Parathyroid adenoma (tissue), 2 donors: Measurements from ENCODE around the gene ISOC2.
"Not testable (repeated sequence)": the region's sequence is repeated elsewhere in the genome, so short reads cannot be mapped to it uniquely, and the experiment has no call there.

Experiments
- H2AFZ ChIP-seq: fragments of 300-600 bp; sonication (generic); one replicate; pipeline ENCODE4 v1.7.0; 2017; ENCODE audit warnings: antibody characterized with exemption, mild to moderate bottlenecking
- H3K27ac ChIP-seq: fragments of 300-600 bp; sonication (generic); one replicate; pipeline ENCODE4 v1.7.0; 2017
- H3K27me3 ChIP-seq: fragments of 300-600 bp; sonication (generic); one replicate; pipeline ENCODE4 v1.7.0; 2017; ENCODE audit warnings: low read length; ENCODE audit not compliant: control insufficient read depth, insufficient read depth
- H3K36me3 ChIP-seq: fragments of 300-600 bp; sonication (generic); one replicate; pipeline ENCODE4 v1.7.0; 2017; ENCODE audit warnings: low read length; ENCODE audit not compliant: control insufficient read depth, insufficient read depth
- H3K4me1 ChIP-seq: fragments of 300-600 bp; sonication (generic); one replicate; pipeline ENCODE4 v1.7.0; 2017; ENCODE audit warnings: control low read depth
- H3K4me2 ChIP-seq: fragments of 300-600 bp; sonication (generic); one replicate; pipeline ENCODE4 v1.7.0; 2017; ENCODE audit warnings: low read length
- H3K4me3 ChIP-seq: fragments of 300-600 bp; sonication (generic); one replicate; pipeline ENCODE4 v1.7.0; 2017; ENCODE audit warnings: low read depth, low read length
- H3K79me2 ChIP-seq: fragments of 300-600 bp; sonication (generic); one replicate; pipeline ENCODE4 v1.7.0; 2017; ENCODE audit warnings: control low read depth
- H3K9ac ChIP-seq: fragments of 300-600 bp; sonication (generic); one replicate; pipeline ENCODE4 v1.7.0; 2017; ENCODE audit warnings: mild to moderate bottlenecking
- H3K9me3 ChIP-seq: fragments of 300-600 bp; sonication (generic); one replicate; pipeline ENCODE4 v1.7.0; 2017; ENCODE audit warnings: low read length; ENCODE audit not compliant: control insufficient read depth
- TF ChIP-seq, protein P1 (sequence below): fragments of 300-600 bp; sonication (generic); IDR thresholded peaks from one replicate; pipeline ENCODE4 v1.7.0; 2017; ENCODE audit warnings: antibody characterized with exemption, mild to moderate bottlenecking
- donor health status: primary hyperparathyroidism.

Gene ISOC2

DNA sequence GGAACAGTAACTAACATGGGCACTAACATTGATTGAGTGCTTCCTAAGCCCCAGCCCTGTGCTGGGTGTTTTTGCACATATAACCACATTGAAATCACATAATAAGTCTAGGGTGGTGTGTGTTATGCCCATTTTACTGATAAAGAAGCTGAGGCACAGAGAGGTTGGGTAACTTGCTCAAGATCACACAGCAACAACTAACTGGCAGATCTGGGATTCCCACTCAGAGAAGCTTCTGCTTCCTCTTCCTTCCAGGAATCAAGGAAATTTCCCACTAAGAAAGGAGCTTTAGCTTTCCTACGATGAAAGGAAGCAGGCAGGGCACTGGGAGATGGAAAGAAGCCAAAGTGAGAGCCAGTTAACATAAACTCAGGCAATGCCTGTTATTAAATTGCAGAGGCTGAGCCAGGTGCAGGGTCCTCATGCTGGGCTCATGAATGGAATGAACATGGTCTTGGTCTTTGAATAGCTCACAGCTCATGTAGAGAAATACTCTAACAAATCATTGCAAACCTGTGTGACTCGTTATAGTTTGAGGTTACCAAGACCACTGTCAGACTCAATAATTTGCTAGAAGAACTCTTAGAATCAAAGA, 36.9 kb upstream of the ISOC2 start:
- Histone ChIP-seq H3K27me3 (no peaks in the 10 kb centered on the region), H3K4me1 (no peaks in the 10 kb centered on the region), H3K79me2 (no peaks in the 10 kb centered on the region), H3K4me3 (no peak overlapping the region), H3K9me3 (no peaks in the 10 kb centered on the region), H3K4me2 (no peak overlapping the region), H2AFZ (no peak overlapping the region), H3K27ac (no peak overlapping the region), H3K9ac (no peak overlapping the region), H3K36me3 (no peaks in the 10 kb centered on the region)
- TF ChIP-seq, protein P1, sequence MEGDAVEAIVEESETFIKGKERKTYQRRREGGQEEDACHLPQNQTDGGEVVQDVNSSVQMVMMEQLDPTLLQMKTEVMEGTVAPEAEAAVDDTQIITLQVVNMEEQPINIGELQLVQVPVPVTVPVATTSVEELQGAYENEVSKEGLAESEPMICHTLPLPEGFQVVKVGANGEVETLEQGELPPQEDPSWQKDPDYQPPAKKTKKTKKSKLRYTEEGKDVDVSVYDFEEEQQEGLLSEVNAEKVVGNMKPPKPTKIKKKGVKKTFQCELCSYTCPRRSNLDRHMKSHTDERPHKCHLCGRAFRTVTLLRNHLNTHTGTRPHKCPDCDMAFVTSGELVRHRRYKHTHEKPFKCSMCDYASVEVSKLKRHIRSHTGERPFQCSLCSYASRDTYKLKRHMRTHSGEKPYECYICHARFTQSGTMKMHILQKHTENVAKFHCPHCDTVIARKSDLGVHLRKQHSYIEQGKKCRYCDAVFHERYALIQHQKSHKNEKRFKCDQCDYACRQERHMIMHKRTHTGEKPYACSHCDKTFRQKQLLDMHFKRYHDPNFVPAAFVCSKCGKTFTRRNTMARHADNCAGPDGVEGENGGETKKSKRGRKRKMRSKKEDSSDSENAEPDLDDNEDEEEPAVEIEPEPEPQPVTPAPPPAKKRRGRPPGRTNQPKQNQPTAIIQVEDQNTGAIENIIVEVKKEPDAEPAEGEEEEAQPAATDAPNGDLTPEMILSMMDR: no peak

DNA sequence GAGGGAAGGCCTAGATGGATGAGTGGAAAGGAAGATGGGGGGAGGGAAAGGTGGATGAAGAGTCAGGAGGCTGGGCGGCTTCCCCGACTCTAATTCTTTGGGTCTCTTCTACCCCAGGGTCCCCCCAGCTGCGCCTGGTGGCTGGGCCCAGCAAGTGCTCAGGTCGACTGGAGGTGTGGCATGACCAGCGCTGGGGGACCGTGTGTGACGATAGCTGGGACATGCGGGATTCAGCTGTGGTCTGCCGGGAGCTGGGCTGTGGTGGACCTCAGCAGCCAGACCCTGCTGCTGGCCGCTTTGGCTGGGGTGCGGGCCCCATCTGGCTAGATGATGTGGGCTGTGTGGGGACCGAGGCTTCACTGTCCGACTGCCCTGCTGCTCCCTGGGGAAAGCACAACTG, 36.3 kb upstream of the ISOC2 start:
- Histone ChIP-seq H2AFZ (no peak overlapping the region), H3K4me2 (no peak overlapping the region), H3K4me3 (no peak overlapping the region), H3K79me2 (no peaks in the 10 kb centered on the region), H3K4me1 (no peaks in the 10 kb centered on the region), H3K36me3 (no peaks in the 10 kb centered on the region), H3K27me3 (no peaks in the 10 kb centered on the region), H3K27ac (no peak overlapping the region), H3K9ac (no peak overlapping the region), H3K9me3 (no peaks in the 10 kb centered on the region)
- TF ChIP-seq, protein P1: no peak

DNA sequence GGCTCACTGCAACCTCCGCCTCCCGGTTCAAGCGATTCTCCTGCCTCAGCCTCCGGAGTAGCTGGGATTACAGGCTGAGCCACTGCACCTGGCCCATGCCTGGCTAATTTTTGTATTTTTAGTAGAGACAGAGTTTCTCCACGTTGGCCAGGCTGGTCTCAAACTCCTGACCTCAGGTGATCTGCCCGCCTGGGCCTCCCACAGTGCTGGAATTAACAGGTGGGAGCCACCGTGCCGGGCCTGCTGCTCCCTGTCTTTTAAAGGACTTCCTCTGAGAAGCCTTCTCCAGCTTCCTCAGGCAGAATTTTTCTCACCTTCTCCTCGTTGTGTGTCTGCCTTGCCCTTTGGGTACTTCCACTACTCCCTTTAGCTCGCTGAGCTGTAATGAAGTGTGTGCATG, 35.4 kb upstream of the ISOC2 start:
- H3K36me3 ChIP-seq, H3K27ac ChIP-seq, H3K4me1 ChIP-seq, H3K4me2 ChIP-seq, H3K79me2 ChIP-seq, H3K9me3 ChIP-seq, H3K9ac ChIP-seq, H2AFZ ChIP-seq, H3K27me3 ChIP-seq, H3K4me3 ChIP-seq: not testable (repeated sequence)

DNA sequence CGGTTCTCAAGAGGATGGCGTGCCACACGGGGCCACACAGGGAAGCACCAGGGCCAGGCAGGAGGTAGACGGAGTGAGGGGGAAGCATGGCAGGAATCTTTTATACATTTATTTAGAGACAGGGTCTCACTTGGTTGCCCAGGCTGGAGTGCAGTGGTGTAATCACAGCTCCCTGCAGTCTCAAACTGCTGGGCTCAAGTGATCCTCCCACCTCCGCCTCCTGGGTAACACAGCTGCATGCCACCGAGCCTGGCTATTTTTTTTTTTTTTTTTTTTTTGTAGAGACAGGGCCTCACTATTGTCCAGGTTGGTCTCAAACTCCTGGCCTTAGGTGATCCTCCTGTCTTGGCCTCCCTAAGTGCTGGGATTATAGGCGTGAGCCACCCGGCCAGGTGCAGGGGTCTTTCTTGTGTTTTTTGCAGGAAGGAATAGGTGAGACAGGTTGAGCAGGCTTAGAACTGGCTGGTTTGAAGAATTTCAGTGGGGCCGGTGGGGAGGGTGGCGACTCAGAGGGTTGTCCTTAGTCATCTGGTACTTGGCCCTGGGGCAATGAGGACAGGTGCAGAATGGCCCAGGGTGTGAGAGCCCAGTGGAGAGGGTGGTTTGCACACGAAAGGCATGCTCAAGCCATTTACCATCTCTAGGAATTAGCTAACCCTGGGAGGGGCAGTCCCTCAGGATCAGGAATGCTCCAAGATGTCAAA, 34.4 kb upstream of the ISOC2 start:
- Histone ChIP-seq H3K9ac (no peak overlapping the region), H3K79me2 (no peaks in the 10 kb centered on the region), H2AFZ (no peak overlapping the region), H3K4me1 (peaks cover 5% of the 10 kb centered on the region), H3K4me3 (no peak overlapping the region), H3K27me3 (no peaks in the 10 kb centered on the region), H3K4me2 (no peak overlapping the region), H3K36me3 (no peaks in the 10 kb centered on the region), H3K27ac (no peak overlapping the region), H3K9me3 (no peaks in the 10 kb centered on the region)
- TF ChIP-seq, protein P1: no peak

DNA sequence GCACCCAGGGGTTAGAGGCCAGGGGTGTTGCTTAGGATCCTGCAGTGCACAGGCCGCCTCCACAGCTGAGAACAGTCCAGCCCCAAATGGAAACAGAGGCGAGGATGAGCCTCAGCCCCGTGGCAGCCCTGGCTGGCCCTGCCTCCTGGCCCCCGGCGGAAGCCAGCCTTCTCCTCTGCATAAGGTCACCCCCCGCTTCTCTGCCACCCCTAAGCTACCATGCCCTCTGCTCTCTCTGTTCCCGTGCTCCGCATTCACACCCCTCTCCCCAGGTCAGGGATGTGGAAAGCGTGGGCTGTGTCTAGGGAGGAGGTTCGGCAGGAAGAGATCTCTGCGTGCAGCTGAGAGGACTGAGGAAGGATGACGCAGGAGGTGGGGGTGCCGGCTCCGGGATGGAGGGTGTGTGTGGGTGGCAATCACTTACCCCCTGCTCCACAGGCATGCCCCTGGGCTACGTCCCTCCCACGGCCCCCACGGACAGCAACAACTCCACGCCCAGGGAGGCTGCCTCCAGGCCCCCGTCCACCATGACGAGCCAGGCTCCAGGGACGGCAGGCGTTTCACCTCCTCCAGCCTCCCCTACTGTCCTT, 32.8 kb upstream of the ISOC2 start:
- peaks cover 5% of the 10 kb centered on the region for H3K4me1 ChIP-seq
- H3K9me3 ChIP-seq: no peaks in the 10 kb centered on the region
- no peak overlapping the region for H2AFZ ChIP-seq
- TF ChIP-seq, protein P1: no peak
- no peaks in the 10 kb centered on the region for H3K36me3 ChIP-seq
- H3K4me2 ChIP-seq: no peak overlapping the region
- no peaks in the 10 kb centered on the region for H3K27me3 ChIP-seq
- no peaks in the 10 kb centered on the region for H3K79me2 ChIP-seq
- H3K4me3 ChIP-seq: no peak overlapping the region
- no peak overlapping the region for H3K9ac ChIP-seq
- no peak overlapping the region for H3K27ac ChIP-seq
